ENCODE results near the gene PIEZO1.

Gene PIEZO1

DNA sequence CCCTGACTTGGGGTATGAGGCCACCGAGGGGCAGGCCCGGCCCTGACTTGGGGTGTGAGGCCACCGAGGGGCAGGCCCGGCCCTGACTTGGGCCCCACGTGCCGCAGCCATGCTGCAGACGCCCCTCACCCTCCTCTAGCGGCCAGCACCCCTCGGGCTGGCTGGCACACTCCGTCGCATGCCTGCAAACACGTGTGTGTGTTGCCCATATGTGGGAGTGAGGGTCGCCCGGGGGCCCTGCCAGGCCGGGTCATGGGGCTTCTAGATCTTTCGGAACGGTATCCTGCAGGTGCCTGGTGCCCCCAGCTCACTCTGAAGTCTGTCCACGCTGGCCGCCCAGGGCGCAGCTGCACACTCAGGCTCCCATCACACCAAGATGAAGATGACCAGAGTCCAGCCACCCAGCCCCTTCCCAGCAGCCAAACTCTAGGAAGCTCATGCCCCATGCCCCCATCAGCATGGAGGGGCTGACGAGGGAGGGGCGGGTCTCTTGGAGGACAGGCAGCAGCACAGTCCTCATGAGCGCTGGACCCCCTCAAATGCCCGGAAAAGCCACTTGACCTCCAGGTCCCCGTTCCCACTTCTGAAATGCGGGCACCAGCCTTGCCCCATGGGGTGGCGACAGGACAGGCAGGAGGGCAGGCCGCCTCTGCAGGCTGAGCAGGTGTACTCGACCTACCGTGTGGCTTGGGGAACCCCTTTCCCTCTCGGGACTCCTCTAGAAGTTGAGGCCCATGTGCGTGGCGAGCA, 44.9 kb downstream of the PIEZO1 start:
- Mint-ChIP-seq H3K36me3 (peaks cover 2% of the 10 kb centered on the region), H3K27ac (no peak overlapping the region), H3K9me3 (no peaks in the 10 kb centered on the region), H3K27me3 (no peaks in the 10 kb centered on the region), H3K4me3 (no peak overlapping the region), H3K4me1 (peaks cover 14% of the 10 kb centered on the region)
- DNase-seq (ENCODE audit: low spot score in 2 of 2): no peak
- ATAC-seq (ENCODE audit: low read depth): no peak

DNA sequence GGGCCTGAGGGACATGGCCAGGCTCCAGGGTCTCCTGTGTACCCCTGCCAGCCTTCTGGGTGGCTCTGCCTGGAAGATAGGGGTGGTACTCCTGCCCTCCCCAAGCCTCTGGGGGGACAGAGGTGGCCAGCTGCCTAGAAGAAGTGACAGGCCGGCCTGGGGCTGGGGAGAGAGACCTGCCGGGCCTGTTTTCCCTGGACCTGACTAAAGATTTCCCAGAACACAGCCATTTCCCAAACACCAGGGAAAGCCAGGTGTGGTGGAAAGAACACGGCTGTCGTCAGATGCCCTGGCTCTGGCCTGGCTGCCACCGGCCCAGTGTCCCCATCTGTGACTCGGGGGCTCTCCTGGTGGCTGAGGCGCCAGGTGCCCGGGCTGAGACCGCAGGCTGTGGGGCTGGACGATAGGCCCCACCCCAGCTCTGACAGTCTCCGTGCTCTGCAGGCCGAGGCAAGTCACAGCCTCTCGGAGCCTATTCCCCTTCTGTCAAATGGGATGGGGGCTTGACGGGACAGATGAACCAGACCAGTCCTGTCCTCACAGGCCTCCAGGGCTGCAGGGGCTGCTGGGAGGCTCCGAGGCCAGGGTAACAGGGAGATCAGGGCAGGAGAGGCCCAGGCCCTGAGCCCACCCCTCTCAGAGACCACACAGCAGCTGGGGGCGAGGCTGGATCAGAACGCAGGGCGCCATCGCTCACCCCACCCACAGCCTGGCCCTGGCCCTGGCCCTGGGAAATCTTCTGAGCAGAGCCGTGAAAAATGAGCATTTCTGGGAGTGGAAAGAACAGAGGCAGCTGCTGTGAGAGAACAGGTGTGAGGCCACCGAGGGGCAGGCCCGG, 45.7 kb downstream of the PIEZO1 start:
- Mint-ChIP-seq H3K4me1 (peaks cover 11% of the 10 kb centered on the region), H3K27ac (no peak overlapping the region), H3K9me3 (no peaks in the 10 kb centered on the region), H3K4me3 (no peak overlapping the region), H3K36me3 (peaks cover 2% of the 10 kb centered on the region), H3K27me3 (no peaks in the 10 kb centered on the region)
- DNase-seq (ENCODE audit: low spot score in 2 of 2) (no peak), ATAC-seq (ENCODE audit: low read depth) (no peak)

DNA sequence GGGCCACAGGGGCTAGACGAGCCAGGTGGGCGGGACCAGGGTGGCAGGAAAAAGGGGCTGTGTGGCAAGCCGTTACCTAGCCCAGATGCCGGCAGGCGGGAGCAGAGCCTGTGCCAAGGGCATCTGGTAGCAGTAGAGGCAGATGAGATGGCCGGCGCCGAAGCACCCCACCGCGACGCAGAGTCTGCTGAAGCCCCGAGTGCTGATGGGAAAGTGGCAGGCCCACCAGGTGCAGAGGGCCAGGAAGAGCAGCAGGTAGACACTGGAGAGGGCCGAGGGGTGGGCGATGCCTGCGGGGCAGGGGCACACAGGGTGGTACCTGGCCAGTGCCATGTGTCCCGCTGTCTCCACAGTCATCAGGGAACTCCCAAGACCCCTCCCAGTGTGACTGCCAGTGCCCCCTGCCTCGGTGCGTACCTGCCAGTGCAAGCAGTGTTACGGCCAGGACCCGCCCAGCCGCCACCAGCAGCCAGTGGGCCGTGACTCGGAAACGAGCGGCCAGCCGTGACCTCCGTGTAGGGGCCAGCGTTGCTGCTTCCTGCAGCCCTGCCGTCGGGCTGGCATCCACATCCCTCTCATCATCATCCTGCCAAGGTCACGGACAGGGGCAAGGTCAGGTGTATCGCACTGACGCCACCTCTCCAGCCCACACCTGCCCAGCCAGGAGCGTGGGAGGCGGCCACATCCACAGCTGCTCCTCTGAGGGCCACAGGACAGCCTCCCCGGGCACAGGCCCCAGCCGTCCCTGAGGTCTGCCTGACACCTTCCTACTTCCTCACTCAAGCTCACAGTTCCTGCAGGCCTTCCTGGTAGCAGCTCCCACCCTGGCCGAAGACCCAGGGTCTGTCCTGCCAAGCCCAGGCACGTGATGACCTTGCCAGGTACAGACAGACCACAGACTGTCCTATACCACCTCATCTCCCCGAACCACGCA, 46.6 kb downstream of the PIEZO1 start:
- no peaks in the 10 kb centered on the region for H3K27me3 Mint-ChIP-seq
- H3K4me1 Mint-ChIP-seq: peaks cover 4% of the 10 kb centered on the region
- no peak overlapping the region for H3K4me3 Mint-ChIP-seq

DNA sequence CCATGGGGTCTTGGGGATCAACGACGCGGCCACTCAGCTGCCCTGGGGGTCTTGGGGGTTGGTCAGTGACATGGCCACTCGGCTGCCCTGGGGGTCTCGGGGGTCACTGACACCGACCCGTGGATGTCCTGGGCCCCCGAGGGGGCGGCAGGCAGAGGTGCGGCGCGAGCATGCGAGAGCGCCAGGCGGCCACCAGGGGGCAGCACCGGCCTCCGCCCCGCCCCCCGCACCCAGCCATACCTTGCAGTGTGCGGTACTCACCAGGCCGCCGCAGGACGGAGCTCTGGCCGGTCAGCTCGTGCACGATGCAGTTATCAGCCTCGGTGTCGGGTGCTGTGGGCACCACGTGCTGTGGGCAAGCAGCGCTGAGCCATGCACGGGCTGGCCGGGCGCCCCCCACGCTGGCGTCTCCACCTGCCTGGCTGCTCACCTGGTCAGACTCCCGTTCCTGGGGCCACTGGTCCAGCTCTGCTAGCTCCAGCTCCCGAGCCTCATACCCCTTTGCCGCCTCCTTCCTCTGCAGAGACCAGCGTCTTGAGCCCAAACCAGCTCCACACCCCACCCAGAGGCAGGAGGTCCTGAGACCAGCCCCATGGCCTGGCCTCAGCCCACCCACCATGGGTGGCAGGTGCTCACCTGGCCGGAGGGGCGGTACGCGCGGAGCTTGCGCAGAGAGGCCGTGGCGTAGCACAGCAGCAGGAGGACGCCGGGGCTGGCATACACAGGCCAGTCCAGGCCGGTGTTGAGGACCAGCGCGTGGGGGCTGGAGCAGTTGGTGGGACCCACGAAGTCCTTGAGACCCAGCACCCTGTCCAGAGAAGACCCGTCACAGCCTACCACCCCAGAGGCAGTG, 47.5 kb downstream of the PIEZO1 start:
- H3K27me3 Mint-ChIP-seq: no peaks in the 10 kb centered on the region
- H3K4me3 Mint-ChIP-seq: no peak overlapping the region
- ATAC-seq (ENCODE audit: low read depth): peak; percentile 96
- H3K36me3 Mint-ChIP-seq: peaks cover 2% of the 10 kb centered on the region
- H3K27ac Mint-ChIP-seq: no peak overlapping the region
- H3K4me1 Mint-ChIP-seq: peaks cover 4% of the 10 kb centered on the region
- H3K9me3 Mint-ChIP-seq: no peaks in the 10 kb centered on the region
- peak; percentile 75 for DNase-seq (ENCODE audit: low spot score in 2 of 2)

More for the DNA sequence above, 46.6 kb downstream of the PIEZO1 start:
- Mint-ChIP-seq H3K36me3 (peaks cover 2% of the 10 kb centered on the region), H3K9me3 (no peaks in the 10 kb centered on the region), H3K27ac (peak overlapping the region; percentile 45)
- no peak for ATAC-seq (ENCODE audit: low read depth)
- no peak for DNase-seq (ENCODE audit: low spot score in 2 of 2)

- Mint-ChIP-seq H3K9me3 (no peaks in the 10 kb centered on the region), H3K27me3 (no peaks in the 10 kb centered on the region)
Observed at GRCh38 chr16:88736496-88736895, 48.5 kb downstream of the PIEZO1 start.

DNA sequence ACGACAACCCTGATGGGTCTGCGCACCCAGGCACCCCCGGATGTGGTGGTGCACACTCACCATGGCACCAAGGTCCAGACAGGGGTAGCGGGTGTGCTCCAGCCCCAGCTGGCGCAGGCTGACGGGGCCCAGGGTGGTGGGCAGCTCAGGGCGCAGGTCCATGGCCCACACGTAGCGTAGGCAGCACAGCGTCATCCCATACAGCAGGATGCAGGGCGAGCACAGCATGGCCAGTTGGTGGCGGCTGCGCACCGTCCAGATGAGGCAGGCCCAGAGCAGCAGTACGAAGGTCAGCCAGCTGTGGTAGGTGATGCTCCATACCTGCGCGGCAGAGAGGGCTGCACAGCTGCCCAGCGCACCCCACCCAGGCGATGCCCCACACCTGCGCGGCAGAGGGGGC, 48.9 kb downstream of the PIEZO1 start:
- H3K4me3 Mint-ChIP-seq: no peak overlapping the region
- peaks cover 4% of the 10 kb centered on the region for H3K4me1 Mint-ChIP-seq
- no peaks in the 10 kb centered on the region for H3K27me3 Mint-ChIP-seq
- H3K9me3 Mint-ChIP-seq: no peaks in the 10 kb centered on the region
- no peak overlapping the region for H3K27ac Mint-ChIP-seq
- ATAC-seq (ENCODE audit: low read depth) (no peak), DNase-seq (ENCODE audit: low spot score in 2 of 2) (no peak)
- H3K36me3 Mint-ChIP-seq: peaks cover 5% of the 10 kb centered on the region

More at GRCh38 chr16:88736496-88736895, 48.5 kb downstream of the PIEZO1 start:
- Mint-ChIP-seq H3K36me3 (peaks cover 4% of the 10 kb centered on the region), H3K27ac (no peak overlapping the region), H3K4me3 (no peak overlapping the region), H3K4me1 (peaks cover 4% of the 10 kb centered on the region)
- DNase-seq (ENCODE audit: low spot score in 2 of 2) (no peak), ATAC-seq (ENCODE audit: low read depth) (no peak)

DNA sequence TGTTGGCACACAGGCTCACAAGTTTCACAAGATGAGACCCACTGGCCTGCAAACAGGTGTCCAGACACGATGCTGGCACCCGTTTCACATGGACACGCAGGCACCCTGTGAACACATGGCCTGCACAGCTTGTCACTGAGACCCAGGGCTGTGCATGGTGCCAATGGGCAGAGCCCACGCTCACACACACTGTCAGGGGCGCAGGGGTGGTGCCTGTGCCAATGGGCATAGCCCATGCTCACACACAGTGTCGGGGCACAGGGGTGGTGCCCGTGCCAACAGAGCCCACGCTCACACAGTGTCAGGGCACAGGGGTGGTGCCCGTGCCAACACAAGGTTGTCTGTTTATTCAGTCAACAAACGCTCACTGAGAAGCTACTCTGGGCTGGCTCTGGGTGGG, 49.4 kb downstream of the PIEZO1 start:
- H3K36me3 Mint-ChIP-seq: peaks cover 5% of the 10 kb centered on the region
- no peak overlapping the region for H3K27ac Mint-ChIP-seq
- no peaks in the 10 kb centered on the region for H3K9me3 Mint-ChIP-seq
- H3K27me3 Mint-ChIP-seq: no peaks in the 10 kb centered on the region
- peaks cover 4% of the 10 kb centered on the region for H3K4me1 Mint-ChIP-seq
- no peak for ATAC-seq (ENCODE audit: low read depth)
- no peak overlapping the region for H3K4me3 Mint-ChIP-seq
- DNase-seq (ENCODE audit: low spot score in 2 of 2): no peak

- ATAC-seq (ENCODE audit: low read depth) (no peak), DNase-seq (ENCODE audit: low spot score in 2 of 2) (no peak)
- Mint-ChIP-seq H3K4me3 (no peak overlapping the region), H3K9me3 (no peaks in the 10 kb centered on the region), H3K36me3 (peaks cover 5% of the 10 kb centered on the region), H3K27ac (no peak overlapping the region), H3K27me3 (no peaks in the 10 kb centered on the region), H3K4me1 (peaks cover 4% of the 10 kb centered on the region)
Observed at GRCh38 chr16:88735121-88735520, 49.9 kb downstream of the PIEZO1 start.

DNA sequence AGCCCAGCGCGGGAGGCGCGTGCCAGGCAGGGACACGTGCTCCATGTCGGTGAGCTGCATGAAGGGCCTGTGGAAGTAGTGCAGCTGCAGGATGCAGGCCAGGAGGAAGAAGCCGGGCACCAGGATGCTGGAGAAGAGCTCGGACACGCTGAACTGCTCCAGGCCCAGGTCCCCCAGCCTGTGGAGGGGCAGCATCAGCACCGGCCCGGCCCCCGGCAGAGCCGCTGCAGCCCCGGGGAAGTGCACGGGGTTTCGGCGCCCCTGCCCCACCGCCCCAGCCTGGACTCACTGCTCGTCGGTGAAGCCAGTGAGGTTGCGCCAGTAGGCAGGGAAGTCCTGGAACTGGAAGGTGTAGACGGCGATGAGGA, 50.7 kb downstream of the PIEZO1 start:
- H3K27me3 Mint-ChIP-seq: no peaks in the 10 kb centered on the region
- no peaks in the 10 kb centered on the region for H3K9me3 Mint-ChIP-seq
- H3K36me3 Mint-ChIP-seq: peaks cover 7% of the 10 kb centered on the region
- H3K4me1 Mint-ChIP-seq: peaks cover 6% of the 10 kb centered on the region
- no peak for ATAC-seq (ENCODE audit: low read depth)
- H3K4me3 Mint-ChIP-seq: no peak overlapping the region
- no peak for DNase-seq (ENCODE audit: low spot score in 2 of 2)
- H3K27ac Mint-ChIP-seq: no peak overlapping the region

DNA sequence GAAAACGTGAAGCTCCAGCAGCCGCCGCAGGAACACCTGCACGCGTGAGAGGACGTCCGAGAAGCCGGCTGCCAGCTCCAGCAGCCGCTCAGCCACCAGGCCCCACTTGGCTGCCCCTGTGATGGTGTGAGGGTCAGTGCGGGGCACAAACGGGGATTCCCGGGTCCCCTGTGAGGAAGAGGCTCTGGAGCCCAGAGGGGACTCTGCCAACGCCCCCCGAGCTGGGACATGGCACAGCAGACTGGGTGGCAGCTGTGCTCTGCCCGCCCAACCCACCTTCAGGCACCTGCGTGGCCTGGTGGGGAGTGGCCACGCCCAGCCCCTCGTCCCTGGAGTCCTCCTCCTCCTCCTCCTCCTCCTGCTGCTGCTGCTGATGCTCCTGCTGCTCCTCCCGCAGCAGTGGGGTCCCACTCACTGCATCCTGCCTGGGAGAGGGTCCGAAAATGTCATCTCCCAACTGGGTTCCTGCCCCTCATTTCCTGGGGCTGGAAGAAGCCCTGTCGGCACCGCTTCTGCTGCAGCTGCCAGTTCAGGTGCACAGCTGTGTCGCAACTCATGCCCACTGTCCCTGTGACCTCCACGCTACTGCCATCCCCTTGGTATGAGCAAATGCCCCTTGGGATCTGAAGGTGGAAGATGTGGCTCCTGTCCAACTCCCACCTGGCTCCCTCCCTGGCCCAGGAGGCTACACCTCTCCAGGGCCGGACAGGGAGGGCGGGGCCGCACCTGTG, 51.2 kb downstream of the PIEZO1 start:
- Mint-ChIP-seq H3K27me3 (no peaks in the 10 kb centered on the region), H3K36me3 (peaks cover 7% of the 10 kb centered on the region), H3K4me3 (no peak overlapping the region), H3K4me1 (peaks cover 4% of the 10 kb centered on the region), H3K9me3 (no peaks in the 10 kb centered on the region), H3K27ac (no peak overlapping the region)
- no peak for ATAC-seq (ENCODE audit: low read depth)
- DNase-seq (ENCODE audit: low spot score in 2 of 2): no peak

DNA sequence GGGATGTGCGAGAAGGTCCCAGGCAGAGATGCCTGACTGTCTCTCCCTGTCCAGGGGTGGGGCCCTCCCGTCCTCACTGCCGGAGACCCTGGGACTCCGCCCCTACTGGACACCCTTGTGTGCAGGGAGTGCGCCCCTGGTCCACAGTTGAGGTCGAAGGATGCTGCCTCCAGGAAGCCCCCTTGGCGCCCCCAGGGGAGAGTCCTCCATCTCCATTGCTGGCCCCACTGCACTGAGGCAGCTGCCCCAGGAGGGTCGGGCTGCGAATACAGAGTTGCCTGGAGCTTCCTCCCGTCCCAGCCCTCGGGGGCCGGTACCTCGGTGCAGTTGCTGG, 52.1 kb downstream of the PIEZO1 start:
- peaks cover 7% of the 10 kb centered on the region for H3K36me3 Mint-ChIP-seq

DNA sequence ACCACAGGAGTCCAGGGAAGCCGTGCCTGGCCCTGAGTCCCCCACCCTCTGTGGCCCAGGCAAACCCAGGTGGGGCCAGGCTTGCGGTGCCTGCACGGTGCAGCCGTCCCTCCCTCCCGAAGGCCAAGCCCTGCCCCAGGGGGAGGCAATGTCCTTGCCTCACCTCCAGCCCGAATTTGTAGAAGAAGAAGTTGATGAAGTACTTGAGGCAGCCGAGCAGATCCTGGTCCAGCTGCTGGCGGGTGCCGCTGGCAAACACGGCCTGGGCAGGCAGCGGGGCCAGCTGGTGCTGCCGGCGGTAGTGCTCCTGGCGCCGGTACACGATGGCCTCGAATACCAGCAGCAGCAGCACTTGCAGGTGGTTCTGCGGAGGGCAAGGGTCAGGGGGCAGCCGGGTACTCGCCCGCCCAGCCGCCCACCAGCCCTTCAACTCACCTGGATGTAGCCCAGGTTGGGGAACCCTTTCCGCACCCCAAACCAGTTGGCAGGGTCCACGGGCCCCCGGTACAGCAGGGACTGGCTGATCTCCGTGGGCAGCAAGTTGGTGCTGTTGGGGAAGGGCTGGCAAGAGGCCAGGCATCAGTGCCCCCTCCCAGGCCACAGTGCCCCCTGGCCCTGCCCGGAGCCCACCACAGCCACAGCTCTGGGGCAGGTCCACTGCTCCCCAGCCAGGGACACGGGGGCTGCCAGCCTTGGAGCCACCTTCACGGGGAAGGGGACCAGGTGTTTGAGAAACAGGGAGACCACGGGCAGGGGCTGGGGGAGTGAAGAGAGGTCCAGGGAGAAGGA, 52.7 kb downstream of the PIEZO1 start:
- Mint-ChIP-seq H3K4me3 (no peak overlapping the region), H3K4me1 (peaks cover 2% of the 10 kb centered on the region), H3K36me3 (peaks cover 7% of the 10 kb centered on the region), H3K27ac (no peak overlapping the region), H3K9me3 (no peaks in the 10 kb centered on the region), H3K27me3 (no peaks in the 10 kb centered on the region)
- DNase-seq (ENCODE audit: low spot score in 2 of 2): no peak
- ATAC-seq (ENCODE audit: low read depth): no peak

More for the DNA sequence above, 52.1 kb downstream of the PIEZO1 start:
- DNase-seq (ENCODE audit: low spot score in 2 of 2) (no peak), ATAC-seq (ENCODE audit: low read depth) (no peak)
- Mint-ChIP-seq H3K4me1 (peaks cover 2% of the 10 kb centered on the region), H3K9me3 (no peaks in the 10 kb centered on the region), H3K4me3 (no peak overlapping the region), H3K27ac (no peak overlapping the region), H3K27me3 (no peaks in the 10 kb centered on the region)

Measured in memory B cell (primary cell).